ENCODE measurements around the gene ABCG1.
"Not testable (repeated sequence)": the region's sequence is repeated elsewhere in the genome, so short reads cannot be mapped to it uniquely, and the experiment has no call there.

The ABCG1 gene

DNA sequence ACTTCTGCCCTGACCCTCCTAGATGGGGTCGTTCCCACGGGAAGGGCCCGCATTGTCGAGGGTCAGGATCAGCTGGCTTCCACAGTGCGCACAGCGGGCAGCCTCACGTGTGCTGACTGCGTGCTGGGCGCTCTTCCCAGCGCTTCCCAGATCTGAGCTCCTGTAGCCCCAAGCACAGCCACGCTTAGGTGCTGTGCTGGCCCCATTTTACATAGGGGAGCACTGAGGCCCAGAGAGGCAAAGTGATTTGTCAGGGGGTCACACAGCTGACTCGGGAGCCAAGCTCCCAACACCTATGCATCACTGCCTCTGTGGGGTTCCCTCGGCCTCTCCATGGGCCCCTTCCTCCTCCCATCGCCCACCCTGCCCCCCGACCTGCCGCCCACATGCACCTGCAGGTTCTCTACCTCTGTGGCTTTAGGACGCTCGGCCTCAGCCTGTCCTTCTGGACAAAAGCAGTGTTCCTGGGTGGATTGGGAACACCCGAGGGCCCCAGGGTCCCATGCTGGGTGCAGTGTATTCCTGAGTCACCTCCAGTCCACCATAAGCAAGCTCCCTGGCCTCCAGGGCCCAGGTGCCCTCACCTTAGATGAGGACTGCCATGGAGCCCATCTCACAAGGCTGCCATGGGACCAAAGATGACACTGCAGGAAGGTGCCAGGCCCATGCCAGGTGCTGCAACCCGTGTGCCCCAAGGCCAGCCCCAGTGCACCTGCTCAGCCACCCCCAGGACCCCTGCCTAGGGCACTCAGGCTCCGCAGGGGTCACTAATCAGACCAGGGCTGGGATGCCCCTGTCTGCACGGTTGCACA lies 73.0 kb downstream of the ABCG1 start:
- no peak for DNase-seq (ENCODE audit: low read depth)

DNA sequence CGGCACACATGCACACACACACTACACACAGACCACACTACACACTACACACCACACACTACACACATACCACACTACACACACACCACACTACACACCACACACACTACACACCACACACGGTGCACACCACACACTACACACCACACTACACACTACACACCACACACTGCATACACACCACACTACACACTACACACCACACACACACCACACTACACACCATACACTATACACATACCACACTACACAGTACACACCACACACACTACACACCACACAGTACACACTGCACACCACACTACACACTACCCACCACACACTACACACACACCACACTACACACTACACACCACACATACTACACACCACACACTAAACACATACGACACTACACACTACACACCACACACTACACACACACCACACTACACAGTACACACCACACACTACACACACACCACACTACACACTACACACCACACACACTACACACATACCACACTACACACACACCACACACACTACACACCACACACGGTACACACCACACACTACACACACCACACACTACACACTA lies 73.7 kb downstream of the ABCG1 start:
- DNase-seq (ENCODE audit: low read depth), result not testable (repeated sequence)

DNA sequence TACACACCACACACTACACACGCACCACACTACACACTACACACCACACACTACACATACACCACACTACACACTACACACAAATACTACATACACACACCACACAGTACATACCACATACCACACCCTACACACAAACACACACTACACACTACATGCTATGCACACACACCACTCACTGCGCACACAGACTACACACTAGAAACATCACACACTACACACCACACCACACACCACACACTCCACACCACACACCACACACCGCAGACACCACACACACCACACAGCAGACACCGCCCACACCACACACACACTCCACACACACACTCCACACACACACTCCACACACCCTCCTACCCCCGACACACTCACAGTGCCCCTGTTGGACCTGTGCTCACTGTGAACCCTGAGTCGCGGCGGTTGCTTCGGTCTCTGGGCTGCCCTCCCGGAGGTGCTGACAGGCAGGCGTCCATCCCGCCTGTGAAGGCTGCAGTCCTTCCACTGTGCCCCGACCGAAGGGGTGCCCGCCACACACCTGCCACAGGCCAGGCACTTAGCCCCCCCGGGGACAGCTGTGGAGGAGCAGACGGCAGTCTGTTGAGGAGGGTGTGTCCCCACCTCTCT lies 74.8 kb downstream of the ABCG1 start:
- DNase-seq (ENCODE audit: low read depth), result no peak

DNA sequence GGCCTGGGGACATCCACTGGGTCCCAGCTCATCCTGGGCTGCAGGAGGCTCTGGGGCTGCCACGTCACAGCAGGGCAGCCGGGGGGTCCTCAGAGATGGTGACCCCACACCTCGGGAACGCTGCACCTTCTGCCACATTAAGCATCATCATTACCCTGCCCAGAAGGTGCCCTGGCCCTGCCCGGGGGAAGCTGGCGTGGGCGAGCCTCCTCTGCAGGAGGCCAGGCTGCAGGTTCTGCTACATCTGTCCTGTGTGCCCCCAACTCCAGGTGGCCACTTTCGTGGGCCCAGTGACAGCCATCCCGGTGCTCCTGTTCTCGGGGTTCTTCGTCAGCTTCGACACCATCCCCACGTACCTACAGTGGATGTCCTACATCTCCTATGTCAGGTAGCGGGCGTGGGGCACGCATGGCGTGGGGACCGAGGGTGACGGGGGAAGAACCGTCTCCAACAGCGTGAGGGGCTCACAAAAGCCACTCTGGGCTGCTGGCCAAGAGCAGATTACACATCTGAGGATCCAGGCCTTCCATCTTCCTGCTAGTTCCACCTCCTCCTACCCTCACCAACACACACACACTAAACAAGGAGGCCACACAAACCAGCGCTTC lies 75.4 kb downstream of the ABCG1 start:
- no peak for DNase-seq (ENCODE audit: low read depth)

DNA sequence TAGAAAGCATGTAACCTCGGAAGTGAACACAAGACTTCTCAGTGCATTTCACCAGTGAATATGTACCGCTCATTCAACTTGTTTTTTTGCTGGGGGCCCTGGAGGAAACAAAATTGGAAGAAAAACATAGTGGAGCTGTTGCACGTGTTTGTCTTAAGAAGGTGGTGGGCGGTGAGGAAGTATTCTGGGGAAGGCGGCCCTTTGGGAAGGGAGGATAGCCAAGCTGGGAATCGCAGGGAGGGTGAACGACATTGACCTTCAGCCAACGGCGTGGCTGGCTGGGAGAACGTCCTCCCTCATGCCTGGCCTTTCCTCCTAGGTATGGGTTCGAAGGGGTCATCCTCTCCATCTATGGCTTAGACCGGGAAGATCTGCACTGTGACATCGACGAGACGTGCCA lies 76.9 kb downstream of the ABCG1 start:
- DNase-seq (ENCODE audit: low read depth), result no peak

DNA sequence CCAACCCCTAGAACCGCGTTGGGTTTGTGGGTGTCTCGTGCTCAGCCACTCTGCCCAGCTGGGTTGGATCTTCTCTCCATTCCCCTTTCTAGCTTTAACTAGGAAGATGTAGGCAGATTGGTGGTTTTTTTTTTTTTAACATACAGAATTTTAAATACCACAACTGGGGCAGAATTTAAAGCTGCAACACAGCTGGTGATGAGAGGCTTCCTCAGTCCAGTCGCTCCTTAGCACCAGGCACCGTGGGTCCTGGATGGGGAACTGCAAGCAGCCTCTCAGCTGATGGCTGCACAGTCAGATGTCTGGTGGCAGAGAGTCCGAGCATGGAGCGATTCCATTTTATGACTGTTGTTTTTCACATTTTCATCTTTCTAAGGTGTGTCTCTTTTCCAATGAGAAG lies 77.6 kb downstream of the ABCG1 start:
- DNase-seq (ENCODE audit: low read depth), result no peak

DNA sequence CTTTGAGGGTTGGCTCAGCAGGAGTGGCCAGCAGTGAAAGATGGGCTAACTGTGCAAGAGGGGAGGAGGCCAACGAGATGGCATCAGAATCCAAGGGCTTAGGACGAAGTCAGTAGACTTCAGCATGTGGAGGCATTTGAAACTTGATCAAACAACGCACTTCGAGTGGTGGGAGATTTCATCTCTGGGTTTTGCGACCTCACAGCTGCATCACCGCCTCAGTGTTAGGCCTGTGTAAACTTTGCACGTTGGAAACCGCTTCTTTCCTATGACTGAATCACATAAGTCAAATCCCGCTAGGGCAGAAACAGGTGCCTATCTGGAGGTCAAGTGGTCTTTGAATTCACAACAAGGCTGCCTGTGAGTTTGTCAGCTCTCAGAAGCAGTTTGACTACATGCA lies 78.4 kb downstream of the ABCG1 start:
- DNase-seq (ENCODE audit: low read depth), result no peak

DNA sequence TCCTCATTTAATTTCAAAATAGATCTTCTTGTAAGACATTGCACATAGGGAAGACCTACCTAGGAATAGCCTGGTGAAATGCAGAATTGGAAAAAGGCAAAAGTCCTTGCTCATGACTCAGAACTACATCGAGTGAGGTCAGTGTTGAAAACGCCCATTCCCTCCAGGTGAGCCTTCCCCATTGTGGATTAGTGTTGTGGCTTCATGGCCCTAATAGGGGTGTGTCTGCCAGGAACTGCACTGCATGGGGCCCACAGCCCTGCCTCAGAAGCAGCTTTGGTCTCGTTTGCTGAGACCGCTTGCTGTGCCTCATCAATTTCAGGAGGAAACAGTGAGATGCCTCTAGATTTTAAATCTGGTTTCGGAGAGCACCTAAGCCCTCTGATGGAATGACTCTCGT lies 79.3 kb downstream of the ABCG1 start:
- DNase-seq (ENCODE audit: low read depth), result no peak

DNA sequence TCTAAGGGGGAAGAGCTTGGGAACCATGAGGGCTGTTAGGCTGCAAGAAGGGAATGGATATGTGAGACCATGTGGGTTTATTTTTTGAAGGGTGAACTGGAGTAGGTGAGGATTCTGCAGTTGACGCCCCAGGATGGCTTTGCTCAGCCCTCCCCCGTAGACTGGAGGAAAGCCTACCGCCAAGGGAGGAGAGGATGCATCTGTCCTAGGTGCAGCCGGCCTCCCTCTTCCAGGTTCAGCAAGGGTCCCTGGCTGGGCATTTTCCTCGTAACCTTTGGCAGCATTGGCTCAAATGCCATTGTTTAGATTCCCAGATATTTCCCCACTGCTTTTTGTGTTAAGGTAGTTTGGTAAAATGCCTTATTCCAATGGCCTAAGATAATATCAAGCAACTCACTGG lies 79.7 kb downstream of the ABCG1 start:
- no peak for DNase-seq (ENCODE audit: low read depth)

DNA sequence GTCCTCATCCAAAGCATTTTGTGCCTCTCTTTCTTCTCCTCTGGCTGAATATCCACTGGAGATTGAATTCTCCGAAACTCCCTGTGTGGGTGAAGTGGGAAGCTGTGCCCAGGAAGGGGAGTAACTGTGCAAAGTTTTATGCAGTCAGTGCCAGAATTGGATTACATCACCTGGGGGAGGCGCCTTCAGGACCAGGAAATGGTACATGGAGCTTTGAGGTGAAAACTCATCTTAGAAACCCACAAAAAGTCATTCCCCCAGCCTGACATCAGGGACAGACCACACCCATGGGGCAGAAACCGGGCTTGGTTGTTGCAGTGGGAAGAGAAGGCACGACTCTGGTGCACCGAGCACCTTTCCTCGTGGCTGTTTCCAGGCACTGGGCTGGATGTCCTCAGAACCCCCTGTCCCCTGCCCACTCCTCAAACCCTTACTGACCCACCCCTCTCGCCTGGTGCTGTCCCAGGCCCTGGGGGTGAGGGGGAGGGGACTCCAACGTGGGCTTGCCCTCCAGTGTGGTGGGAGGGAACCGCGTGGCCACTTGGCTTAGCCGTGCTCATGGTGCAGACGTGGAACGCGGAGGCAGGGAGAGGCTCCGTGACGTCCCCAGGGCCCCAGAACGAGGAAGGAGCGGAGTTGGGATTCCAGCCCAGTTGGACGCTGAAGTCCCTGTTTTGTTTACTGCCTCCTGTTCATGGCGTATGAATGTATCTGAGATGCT lies 80.5 kb downstream of the ABCG1 start:
- no peak for DNase-seq (ENCODE audit: low read depth)

DNA sequence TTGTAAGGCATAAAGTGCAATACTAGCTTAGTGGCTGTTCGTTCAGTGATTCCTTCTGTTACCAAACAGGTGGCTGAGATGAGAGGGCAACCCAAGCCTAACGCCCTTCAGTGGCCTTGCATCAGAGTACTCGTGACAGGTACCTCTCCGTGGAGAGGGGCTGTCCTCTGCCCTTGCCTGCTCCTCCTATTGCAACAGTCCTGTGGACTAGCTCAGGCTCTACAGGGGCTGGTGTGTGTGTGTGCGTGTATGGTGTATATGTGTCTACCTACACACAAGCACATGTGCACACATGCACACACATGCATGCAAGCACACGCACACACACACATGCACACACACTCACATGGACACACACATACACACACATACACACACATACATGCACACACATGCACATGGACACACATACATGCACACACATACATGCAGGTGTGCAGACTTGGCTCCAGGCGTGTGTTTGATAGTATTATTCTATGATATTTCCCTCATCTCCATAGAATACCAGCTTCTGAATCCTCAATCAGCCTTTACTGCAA lies 81.2 kb downstream of the ABCG1 start:
- DNase-seq (ENCODE audit: low read depth), result no peak

DNA sequence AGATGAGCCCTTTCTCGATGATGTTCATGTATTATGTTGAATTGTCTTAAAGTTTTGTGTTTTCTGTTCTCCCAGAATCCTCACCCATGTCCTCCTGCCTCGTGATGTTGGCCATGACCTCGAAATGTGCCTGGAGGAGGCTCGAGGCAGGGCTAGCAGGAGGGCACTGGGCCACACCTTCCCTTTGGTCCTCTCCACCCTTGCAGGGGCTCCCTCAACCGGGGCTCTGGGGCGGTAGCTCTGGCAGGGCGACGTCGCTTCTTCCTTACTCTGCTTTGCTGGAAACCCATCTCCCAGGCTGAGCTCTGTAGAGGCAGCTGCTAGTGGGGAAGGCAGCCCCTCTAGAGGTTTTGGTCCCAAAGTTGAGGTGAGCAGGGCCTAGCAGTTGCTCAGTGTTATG lies 82.0 kb downstream of the ABCG1 start:
- DNase-seq (ENCODE audit: low read depth), result no peak

DNA sequence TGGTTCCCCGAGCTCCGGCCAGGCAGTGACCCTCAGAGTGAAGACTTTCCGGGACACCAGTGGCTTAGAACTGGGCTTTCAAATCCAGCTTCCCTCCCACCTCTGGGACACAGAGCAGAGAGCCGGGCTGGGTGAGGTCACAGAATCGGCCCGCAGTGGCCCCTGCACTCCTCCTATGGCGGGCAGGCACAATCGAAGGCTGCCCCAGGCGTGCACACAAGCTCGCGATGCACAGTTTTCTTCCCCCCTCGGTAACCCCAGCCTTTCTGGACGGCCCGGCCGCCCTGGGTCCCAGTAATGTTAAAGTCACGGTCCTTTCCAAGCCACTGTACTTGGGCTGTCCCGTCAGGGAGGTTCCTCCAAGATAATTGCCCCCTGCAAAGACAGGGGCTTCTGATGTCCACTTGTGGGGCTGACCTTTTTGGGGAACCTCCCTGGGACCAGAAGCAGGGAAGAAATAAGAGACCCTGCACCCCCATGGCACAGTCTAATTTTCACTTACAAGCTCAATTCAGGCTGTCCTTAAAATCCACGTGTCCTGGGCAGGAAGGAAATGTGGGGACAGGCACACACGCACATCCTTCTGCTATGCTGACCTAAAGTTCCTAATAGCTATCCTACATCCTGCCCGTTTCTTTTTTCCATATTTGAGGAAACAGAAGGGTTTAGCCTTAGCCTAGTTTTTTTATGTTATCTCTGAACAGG lies 82.6 kb downstream of the ABCG1 start:
- DNase-seq (ENCODE audit: low read depth), result no peak

DNA sequence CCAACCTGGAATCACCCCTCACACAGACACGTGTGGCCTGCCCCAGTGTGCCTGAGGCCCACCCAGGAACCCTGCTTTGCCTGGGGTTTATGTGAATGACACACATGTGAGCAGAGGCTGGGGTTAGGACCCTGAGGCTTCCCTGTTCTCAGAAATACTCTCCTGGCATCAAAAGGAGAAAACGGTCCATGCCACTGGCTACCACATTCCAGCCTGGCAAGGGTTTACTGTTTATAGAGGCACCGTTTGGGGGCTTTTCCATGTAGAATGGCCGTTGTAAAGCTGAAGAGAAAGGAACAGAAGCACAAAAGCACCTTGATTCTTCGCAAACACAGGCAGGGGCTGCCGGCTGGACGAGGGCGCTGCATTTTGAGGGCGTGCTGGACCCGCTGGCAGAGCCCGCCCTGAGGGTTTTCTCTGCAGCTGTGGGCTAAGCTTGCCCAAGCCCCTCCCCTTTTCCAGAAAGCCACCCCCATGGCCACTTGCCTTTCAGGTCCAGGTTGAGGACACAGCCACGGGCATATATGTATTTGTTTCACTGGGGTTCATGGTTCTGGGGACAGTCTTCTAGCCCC lies 83.2 kb downstream of the ABCG1 start:
- no peak for DNase-seq (ENCODE audit: low read depth)

DNA sequence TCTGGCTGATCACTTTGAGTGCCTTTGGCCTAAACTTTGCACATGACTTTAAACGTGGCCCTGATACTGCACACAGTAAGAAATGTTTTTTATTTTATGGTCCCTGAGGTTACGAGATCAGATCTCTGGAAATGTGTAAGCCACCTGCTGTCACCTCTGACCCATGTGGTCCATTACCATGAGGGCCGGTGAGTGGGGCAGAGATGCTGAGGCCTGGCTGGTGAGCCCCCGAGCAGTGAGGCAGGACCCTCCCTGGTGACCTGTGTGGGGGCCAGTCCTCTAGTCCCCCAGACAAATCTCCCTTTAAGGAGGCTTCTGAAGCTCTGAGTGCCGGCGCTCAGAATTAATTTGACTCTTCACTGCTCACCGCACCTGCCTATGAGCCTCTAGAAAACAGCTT lies 83.9 kb downstream of the ABCG1 start:
- no peak for DNase-seq (ENCODE audit: low read depth)

DNA sequence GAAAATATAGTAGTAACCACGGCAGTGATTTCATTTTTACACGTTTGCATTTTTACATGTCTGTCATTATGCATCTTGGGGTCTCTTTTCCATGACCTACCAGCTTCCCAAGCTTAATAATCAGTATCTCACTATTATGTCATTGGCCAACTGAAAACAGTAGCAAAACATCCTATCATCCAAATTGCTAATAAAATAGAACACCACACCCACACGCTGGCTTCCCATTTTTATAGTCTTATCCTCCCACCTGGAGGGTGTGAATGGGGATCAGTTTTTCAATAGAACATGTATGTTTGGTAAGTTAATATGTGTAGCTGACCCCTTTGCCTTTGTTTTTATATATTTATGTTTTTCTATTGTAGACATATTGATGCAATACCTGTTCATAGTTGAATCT lies 84.5 kb downstream of the ABCG1 start:
- no peak for DNase-seq (ENCODE audit: low read depth)

DNA sequence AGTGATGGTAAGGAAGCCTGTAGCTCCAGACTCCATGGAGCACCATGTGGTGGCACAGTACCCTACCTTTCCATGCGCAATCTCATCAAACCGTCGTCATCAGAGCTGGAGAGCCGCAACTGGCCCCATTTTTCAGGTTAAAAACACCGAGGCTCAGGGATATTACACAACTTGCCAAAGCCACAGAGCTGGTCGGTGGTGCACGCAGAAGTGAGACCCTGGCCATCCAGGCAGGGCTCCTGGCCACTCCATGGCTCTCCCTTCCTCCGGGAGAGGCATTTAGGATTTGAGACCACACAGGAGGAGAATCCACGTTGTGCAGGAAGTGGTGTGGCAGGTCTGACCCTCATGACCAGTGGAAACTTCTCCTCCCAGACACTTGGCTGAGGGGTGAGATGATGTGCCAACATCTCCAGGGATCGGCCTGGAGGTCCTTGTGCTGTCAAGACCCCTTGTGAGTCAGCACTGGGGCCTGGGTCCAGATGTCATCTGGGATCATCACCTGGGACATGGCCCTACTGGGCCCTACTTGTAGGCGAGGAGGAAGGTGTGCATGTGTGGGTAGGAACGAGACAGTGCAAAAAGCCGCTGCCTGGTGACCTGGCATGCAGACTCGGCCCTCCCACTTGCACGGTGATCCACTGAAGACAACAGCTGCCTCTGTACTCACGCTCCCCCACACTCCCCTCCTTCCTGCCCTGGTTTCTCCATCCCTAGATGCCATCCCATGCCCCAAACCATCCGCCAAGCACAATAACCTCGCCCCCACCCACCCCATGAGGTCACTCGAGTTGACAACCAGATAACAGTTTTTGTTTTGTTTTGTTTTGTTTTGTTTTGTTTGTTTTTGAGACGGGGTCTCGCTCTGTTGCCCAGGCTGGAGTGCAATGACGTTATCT lies 85.9 kb downstream of the ABCG1 start:
- no peak for DNase-seq (ENCODE audit: low read depth)

DNA sequence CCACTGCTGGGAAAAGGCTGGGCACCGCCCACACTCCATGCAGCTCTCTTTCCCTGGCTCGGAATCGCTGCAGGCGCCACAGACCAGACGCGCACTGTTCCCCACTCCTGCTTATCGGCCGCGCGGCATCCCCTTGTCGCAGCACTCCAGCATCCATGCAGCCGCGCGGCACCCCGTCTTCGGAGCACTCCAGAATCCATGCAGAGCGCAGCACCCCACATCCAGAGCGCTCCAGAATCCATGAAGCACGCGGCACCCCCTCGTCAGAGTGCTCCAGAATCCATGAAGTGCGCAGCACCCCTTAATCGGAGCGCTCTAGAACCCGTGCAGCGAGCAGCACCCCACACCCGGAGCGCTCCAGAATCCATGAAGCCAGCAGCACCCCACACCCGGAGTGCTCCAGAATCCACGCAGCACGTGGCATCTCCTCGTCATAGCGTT lies 86.8 kb downstream of the ABCG1 start:
- DNase-seq (ENCODE audit: low read depth), result no peak

DNA sequence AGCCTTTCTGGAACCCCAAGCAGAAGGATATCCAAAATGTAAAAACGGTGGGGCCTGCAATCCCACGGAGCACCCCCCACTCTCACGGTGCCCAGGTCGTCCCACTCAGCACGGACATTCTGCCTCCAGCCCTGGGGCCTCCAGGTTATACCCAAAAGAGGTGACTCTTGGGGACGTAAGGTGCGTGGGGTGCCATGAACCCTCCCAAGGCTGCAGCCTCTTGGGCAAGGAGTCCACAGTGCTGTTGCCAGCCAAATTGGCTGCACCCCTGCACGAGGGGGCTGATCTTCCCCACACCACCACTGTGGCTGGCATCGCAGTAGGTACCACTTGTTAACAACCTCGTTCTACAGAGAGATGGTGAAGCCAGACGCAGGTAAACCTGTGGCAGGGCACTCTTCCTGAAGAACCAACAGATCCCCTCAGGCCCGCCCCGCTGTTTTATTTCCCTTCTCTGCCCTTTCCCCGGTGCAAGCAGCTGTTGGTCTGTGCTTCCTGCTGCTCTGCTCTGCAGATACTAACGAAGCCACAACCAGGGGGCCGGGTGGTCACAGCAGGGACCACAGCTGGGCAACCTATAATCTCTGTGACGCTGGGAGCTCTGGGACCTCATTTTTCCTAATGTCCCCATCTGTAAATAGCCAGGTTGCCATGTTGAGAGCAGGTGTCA lies 87.6 kb downstream of the ABCG1 start:
- no peak for DNase-seq (ENCODE audit: low read depth)

DNA sequence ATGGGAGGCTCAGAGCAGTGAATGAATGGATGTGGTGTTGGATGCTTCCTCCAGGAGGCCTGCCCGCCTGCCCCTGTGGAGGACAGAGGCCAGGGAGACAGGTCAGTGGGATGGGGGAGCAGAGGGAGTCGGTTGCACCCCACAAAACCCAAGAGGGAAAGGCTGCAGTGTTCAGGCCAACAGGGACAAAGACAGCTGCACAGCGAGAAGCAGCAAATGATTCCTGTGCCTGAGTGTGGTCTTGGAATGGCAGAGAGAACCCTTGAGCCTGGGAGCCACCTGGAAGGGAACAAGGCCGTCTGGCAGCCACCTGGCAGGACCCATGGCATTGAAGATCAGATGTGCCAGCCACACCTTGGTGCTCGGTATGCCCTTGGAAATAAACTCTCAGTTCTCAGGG lies 88.2 kb downstream of the ABCG1 start:
- DNase-seq (ENCODE audit: low read depth), result no peak

Measured in activated T-cell treated with anti-CD3 and anti-CD28 coated beads for 1 hour (primary cell).